Femur (tissue), 1 donor: ENCODE results near the gene CDR2L.
"Not testable (repeated sequence)": the region's sequence is repeated elsewhere in the genome, so short reads cannot be mapped to it uniquely, and the experiment has no call there.

ENCODE experiments used
- DNase-seq: peaks from one replicate; pipeline ENCODE4 v3.0.0-alpha.2; 2017

The CDR2L gene

DNA sequence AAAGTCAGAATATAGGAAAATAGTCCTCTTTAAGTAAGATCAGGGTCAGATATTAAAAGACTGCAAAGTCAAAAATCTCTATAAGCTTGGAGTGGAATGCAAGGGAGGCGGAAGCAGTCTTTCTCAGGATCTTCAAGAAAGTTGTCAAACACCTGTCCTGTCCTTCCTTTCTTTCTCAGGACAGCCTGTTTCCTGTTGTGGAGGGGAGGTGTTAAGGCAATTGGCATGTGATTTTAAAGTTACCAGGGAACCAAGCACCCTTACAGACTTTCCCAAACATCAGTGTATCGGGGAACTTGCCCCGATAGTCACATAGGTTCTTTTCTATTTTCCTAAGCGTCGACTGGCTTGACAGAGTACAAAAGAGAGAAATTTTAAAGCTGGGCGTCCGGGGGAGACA, 57.3 kb downstream of the CDR2L start:
- no peak for DNase-seq

GRCh38 chr17:75045946-75046406, 58.5 kb downstream of the CDR2L start:
- not testable (repeated sequence) for DNase-seq

- peak; percentile 98 for DNase-seq
Measured at GRCh38 chr17:75046407-75047289, 59.2 kb downstream of the CDR2L start, which contains the start of the genes ATP5PD and KCTD2. Gene ATP5PD (minus strand): TSS chr17:75046969. CDS start chr17:75042650, 4,319 bp downstream. Gene KCTD2 (plus strand): TSS chr17:75047225. CDS start chr17:75047251, 26 bp downstream.

DNA sequence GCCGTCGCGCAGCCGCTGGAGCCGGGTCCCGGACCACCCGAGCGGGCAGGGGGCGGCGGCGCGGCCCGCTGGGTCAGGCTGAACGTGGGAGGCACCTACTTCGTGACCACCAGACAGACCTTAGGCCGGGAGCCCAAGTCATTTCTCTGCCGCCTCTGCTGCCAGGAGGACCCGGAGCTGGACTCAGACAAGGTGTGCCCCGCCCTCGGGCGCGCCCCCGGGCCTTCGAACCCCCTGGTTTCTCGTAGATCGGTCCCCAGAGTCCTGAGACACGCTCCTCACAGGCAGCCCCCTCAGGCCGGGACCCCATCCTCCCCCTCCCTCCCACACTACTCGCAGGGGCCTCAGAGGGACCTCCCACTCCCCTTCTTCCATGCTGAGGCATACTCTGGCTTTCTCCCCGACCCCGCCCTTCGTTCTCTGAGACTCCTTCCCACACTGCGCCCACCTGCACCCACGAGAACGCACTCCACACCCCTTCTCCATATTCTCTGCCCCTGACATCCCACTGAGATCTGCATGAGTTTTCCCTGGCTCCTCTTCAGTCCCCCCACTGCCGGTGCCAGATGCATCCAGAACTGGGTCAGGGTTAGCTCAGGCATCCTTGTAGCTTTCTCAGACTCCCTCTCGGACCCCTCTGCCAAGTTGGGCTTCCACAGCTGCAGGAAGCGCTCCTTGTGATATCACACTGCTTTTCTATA, 60.1 kb downstream of the CDR2L start:
- DNase-seq = peak; percentile 66

DNA sequence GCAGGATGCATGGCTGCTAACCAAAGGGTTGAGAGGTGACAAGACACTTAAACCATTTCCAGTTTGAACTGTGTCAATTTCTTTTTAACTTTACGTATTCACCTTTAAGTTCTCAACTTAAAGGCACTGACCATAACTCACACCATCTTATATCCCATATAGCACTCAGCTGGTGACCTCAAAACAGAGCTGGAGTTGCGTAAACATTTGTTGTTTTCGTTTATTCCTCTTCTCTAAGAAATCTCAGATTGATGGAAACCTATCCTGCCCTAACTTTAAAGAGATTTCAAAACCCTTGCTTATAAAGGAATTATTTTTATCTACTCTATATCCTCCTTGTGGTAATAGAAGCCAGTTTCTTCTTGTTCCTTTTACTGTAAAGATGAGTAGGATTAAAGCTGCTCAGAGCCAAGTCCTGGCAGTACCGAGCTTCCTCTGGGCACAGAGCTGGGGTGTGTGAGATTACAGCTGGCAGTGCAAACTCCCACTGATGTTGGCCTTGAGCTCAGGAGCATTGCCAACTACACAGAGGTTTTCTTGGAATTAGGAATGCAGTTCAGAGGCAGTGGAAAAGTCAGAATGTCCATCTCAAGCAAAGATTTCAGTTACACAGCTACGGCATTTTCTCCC, 60.9 kb downstream of the CDR2L start:
- peak; percentile 71 for DNase-seq

DNA sequence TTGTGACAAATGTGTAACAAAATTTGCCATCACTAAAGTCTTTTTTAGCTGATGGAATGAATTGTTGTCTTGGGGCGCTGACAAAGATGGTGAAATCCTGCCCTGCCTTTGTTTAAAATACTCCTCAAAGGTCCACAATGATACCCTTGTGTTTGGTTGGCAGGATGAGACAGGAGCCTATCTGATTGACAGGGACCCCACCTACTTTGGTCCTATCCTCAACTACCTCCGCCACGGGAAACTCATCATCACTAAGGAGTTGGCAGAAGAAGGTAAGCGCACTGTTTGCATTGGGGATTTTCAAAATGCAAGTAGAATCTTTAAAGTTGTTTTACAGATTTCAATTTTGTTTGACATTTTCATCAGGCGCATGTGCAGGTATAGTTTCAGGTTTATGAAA, 61.6 kb downstream of the CDR2L start:
- no peak for DNase-seq

DNA sequence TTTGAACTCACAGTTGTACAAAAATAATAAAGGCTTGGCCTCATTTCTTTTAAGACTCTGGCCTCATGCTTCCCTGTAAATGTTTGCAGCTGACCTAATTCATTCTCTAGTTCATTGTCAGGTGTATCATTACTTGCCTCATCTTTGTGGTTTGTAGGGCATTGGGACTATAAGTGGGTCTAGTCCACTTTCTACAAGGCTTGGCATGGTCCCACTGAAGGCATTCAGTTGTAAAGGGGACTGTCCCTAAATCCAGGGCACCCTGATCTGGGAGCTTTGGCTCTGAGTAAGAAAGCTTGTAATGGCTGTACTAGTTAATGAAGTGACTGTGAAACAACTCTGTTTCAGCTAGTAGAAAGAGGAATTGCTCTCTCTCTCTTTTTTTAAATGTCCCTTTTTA, 62.3 kb downstream of the CDR2L start:
- no peak for DNase-seq

DNA sequence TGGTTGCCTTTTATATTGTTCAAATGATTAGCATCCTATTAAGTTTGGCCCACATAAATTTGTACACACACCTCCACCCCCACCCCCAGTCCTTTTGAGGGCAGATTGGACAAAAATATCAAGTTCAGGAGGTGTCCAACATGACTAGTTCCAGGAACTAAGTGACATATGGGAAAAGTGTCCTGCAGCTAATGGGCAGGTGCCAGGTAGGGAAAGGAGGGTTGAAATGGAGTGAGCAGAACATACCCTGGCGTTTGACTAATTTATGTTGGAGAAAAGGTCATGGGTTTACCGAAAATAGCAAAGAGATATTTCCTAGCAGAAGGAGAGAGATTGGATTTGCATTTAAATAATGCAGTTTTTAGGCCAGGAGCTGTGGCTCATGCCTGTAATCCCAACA, 64.5 kb downstream of the CDR2L start:
- no peak for DNase-seq
